MM.1S (cell line): ENCODE results near the gene NTM.

Experiments
- DNase-seq: peaks from one replicate; pipeline ENCODE4 v3.0.0-alpha.2; 2015
- H2AFZ ChIP-seq: fragments of 300-600 bp; sonication (generic); 2 replicates; pipeline ENCODE4 v1.6.0; 2016; ENCODE audit warnings: antibody characterized with exemption, low read length
- H3F3A ChIP-seq: fragments of 300-600 bp; sonication (generic); 2 replicates; pipeline ENCODE4 v1.6.1; 2016; ENCODE audit warnings: mild to moderate bottlenecking, antibody characterized with exemption, low read length, moderate library complexity, mixed read lengths; ENCODE audit not compliant: insufficient read depth
- H3K27ac ChIP-seq: fragments of 300-600 bp; sonication (generic); 2 replicates; pipeline ENCODE4 v1.5.1; 2016; ENCODE audit warnings: mild to moderate bottlenecking, low read length
- H3K27me3 ChIP-seq: fragments of 300-600 bp; sonication (generic); replicated peaks from 2 replicates; pipeline ENCODE4 v1.6.0; 2016; ENCODE audit warnings: low read length; ENCODE audit not compliant: insufficient read depth
- H3K36me3 ChIP-seq: fragments of 300-600 bp; sonication (generic); replicated peaks from 2 replicates; pipeline ENCODE4 v1.6.1; 2016; ENCODE audit warnings: mild to moderate bottlenecking, low read length, mixed read lengths; ENCODE audit not compliant: insufficient read depth
- H3K4me1 ChIP-seq: fragments of 300-600 bp; sonication (generic); 2 replicates; pipeline ENCODE4 v1.6.1; 2016; ENCODE audit warnings: low read length, mixed read lengths
- H3K4me2 ChIP-seq: fragments of 300-600 bp; sonication (generic); 2 replicates; pipeline ENCODE4 v1.6.0; 2016; ENCODE audit warnings: low read depth, low read length
- H3K4me3 ChIP-seq: fragments of 300-600 bp; sonication (generic); 2 replicates; pipeline ENCODE4 v1.5.1; 2016; ENCODE audit warnings: low read length, mixed read lengths
- H3K79me2 ChIP-seq: fragments of 300-600 bp; sonication (generic); 2 replicates; pipeline ENCODE4 v1.6.1; 2016; ENCODE audit warnings: mixed run types, low read length, mixed read lengths
- H3K9ac ChIP-seq: fragments of 300-600 bp; sonication (generic); 2 replicates; pipeline ENCODE4 v1.6.1; 2016; ENCODE audit warnings: low read length, mixed read lengths
- H3K9me2 ChIP-seq: fragments of 300-600 bp; sonication (generic); replicated peaks from 2 replicates; pipeline ENCODE4 v1.6.1; 2016; ENCODE audit warnings: mild to moderate bottlenecking, low read length, mixed read lengths; ENCODE audit not compliant: insufficient read depth
- H3K9me3 ChIP-seq: fragments of 300-600 bp; sonication (generic); replicated peaks from 2 replicates; pipeline ENCODE4 v1.6.1; 2016; ENCODE audit warnings: mild to moderate bottlenecking, low read length, mixed read lengths; ENCODE audit not compliant: insufficient read depth
- H4K20me1 ChIP-seq: fragments of 300-600 bp; sonication (generic); 2 replicates; pipeline ENCODE4 v1.6.1; 2016; ENCODE audit warnings: mild to moderate bottlenecking, low read length, moderate library complexity, mixed read lengths; ENCODE audit not compliant: insufficient read depth
- EZH2 ChIP-seq: fragments of 300-600 bp; sonication (generic); optimal IDR thresholded peaks from 2 replicates; pipeline ENCODE3; 2017; ENCODE audit warnings: low read depth, mild to moderate bottlenecking, antibody characterized with exemption, low read length, mixed read lengths
- EZH2phosphoT487 ChIP-seq: fragments of 300-600 bp; sonication (generic); IDR thresholded peaks from 2 replicates; pipeline ENCODE4 v1.6.1; 2018; ENCODE audit warnings: antibody characterized with exemption, low read length
- TF ChIP-seq, protein P1 (sequence below): fragments of 300-600 bp; sonication (generic); IDR thresholded peaks from 2 replicates; pipeline ENCODE4 v1.5.1; 2016; ENCODE audit warnings: antibody characterized with exemption, low read length, mixed read lengths

Gene NTM

GRCh38 chr11:132373405-132374143 is 1003.2 kb downstream of the NTM start:
- Histone ChIP-seq H4K20me1 (no peaks in the 10 kb centered on the region), H3K4me1 (peaks cover 9% of the 10 kb centered on the region), H3K9me3 (no peaks in the 10 kb centered on the region), H3F3A (no peaks in the 10 kb centered on the region), H3K9me2 (no peaks in the 10 kb centered on the region), H3K36me3 (no peaks in the 10 kb centered on the region), H2AFZ (no peak overlapping the region), H3K4me3 (no peak overlapping the region), H3K27me3 (no peaks in the 10 kb centered on the region), H3K27ac (no peak overlapping the region), H3K9ac (no peak overlapping the region), H3K4me2 (no peak overlapping the region), H3K79me2 (no peaks in the 10 kb centered on the region)
- TF ChIP-seq EZH2: no peak
- TF ChIP-seq, protein P1, sequence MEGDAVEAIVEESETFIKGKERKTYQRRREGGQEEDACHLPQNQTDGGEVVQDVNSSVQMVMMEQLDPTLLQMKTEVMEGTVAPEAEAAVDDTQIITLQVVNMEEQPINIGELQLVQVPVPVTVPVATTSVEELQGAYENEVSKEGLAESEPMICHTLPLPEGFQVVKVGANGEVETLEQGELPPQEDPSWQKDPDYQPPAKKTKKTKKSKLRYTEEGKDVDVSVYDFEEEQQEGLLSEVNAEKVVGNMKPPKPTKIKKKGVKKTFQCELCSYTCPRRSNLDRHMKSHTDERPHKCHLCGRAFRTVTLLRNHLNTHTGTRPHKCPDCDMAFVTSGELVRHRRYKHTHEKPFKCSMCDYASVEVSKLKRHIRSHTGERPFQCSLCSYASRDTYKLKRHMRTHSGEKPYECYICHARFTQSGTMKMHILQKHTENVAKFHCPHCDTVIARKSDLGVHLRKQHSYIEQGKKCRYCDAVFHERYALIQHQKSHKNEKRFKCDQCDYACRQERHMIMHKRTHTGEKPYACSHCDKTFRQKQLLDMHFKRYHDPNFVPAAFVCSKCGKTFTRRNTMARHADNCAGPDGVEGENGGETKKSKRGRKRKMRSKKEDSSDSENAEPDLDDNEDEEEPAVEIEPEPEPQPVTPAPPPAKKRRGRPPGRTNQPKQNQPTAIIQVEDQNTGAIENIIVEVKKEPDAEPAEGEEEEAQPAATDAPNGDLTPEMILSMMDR: no peak
- no peak for TF ChIP-seq EZH2phosphoT487
- peak; percentile 6 for DNase-seq

GRCh38 chr11:132379540-132379939 is 1009.1 kb downstream of the NTM start:
- H3K27me3 ChIP-seq: no peaks in the 10 kb centered on the region
- no peaks in the 10 kb centered on the region for H3K36me3 ChIP-seq
- H3K27ac ChIP-seq: no peak overlapping the region
- H3K9ac ChIP-seq: no peak overlapping the region
- no peak overlapping the region for H2AFZ ChIP-seq
- no peaks in the 10 kb centered on the region for H3K9me3 ChIP-seq
- H3F3A ChIP-seq: no peaks in the 10 kb centered on the region
- no peak overlapping the region for H3K4me2 ChIP-seq
- H3K4me1 ChIP-seq: no peaks in the 10 kb centered on the region
- H3K9me2 ChIP-seq: no peaks in the 10 kb centered on the region
- no peaks in the 10 kb centered on the region for H4K20me1 ChIP-seq
- TF ChIP-seq, protein P1: no peak
- no peak for TF ChIP-seq EZH2
- TF ChIP-seq EZH2phosphoT487: no peak
- H3K4me3 ChIP-seq: no peak overlapping the region
- peak; percentile 5 for DNase-seq
- H3K79me2 ChIP-seq: no peaks in the 10 kb centered on the region
